Measurements from ENCODE around the gene LAMP2.

GRCh38 chrX:120476714-120477113, 7.6 kb upstream of the LAMP2 start:
- TF ChIP-seq CTCF (IDR thresholded peaks at IDR 0.05) (no peak), POLR2A (IDR thresholded peaks at IDR 0.05) (no peak), POLR2AphosphoS5 (IDR thresholded peaks at IDR 0.05) (no peak)

Data from sigmoid colon (tissue), 4 donors.